ENCODE measurements around the gene FBXL2.

FBXL2 gene

DNA sequence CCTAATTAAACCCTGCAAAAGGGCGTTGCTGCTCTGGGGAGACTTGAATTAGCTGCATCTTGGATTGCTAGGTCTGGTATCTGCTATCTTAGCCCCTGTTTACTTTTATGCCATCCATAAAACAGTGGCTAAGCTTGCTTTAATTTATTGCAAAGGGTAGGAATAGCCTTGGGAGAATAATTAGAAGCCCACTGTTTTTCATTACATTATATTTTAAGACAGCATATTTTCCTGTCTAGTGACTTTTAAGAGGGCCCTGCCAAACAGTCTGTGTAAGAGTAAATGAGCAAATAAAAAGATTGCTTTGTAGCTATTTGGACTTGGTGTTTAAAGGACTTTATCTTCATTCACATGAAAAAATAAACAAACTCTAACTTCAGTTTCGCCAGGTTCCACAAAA, 41.2 kb upstream of the FBXL2 start:
- no peak for ATAC-seq
- no peak for TF ChIP-seq ZNF565 (CRISPR knock-in tag; conservative IDR thresholded peaks at IDR 0.05; ENCODE audit: low read depth)
- no peak for TF ChIP-seq RARB (CRISPR knock-in tag; IDR thresholded peaks at IDR 0.05)
- no peak for TF ChIP-seq ZFP3 (CRISPR knock-in tag; IDR thresholded peaks at IDR 0.05)
- no peak for TF ChIP-seq SNAI2 (CRISPR knock-in tag; IDR thresholded peaks at IDR 0.05)
- no peak for TF ChIP-seq CSRNP3 (CRISPR knock-in tag; IDR thresholded peaks at IDR 0.05)
- no peak for TF ChIP-seq ISL1 (CRISPR knock-in tag; IDR thresholded peaks at IDR 0.05)
- TF ChIP-seq TSHZ2 (CRISPR knock-in tag; IDR thresholded peaks at IDR 0.05), result no peak
- TF ChIP-seq ZNF8 (CRISPR knock-in tag; IDR thresholded peaks at IDR 0.05), result no peak
- no peak for TF ChIP-seq PPARA (CRISPR knock-in tag; IDR thresholded peaks at IDR 0.05; ENCODE audit: borderline replicate concordance)

DNA sequence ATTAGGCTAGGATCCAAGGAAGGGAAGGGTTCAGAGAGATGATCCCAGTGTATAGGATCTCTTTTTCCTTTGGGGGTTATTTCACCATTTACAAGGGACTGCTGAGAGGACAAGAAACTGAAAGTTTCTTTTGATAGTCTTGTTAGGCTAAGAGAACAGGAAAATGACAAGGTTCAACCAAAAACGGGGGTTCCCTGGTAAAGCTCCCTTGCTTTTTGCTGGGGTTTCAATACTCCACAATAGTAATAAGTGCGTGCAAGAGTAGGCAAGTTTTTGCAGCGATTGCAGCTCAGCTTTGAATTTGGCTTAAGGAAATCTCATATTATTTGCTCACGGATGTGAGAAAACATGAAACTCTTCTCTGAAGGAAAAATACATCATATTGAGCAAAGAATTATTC, 39.8 kb upstream of the FBXL2 start:
- TF ChIP-seq TOX (CRISPR knock-in tag; IDR thresholded peaks at IDR 0.05; ENCODE audit: borderline replicate concordance) (no peak), ZNF565 (CRISPR knock-in tag; conservative IDR thresholded peaks at IDR 0.05; ENCODE audit: low read depth) (no peak)
- no peak for ATAC-seq

- TF ChIP-seq CSDC2 (CRISPR knock-in tag; IDR thresholded peaks at IDR 0.05) (no peak), SNAI2 (CRISPR knock-in tag; IDR thresholded peaks at IDR 0.05) (no peak), ZC3H10 (CRISPR knock-in tag; IDR thresholded peaks at IDR 0.05) (no peak), RARB (CRISPR knock-in tag; IDR thresholded peaks at IDR 0.05) (no peak), BACH2 (CRISPR knock-in tag; IDR thresholded peaks at IDR 0.05; ENCODE audit: borderline replicate concordance) (no peak), ESRRG (CRISPR knock-in tag; IDR thresholded peaks at IDR 0.05) (no peak), CSRNP3 (CRISPR knock-in tag; IDR thresholded peaks at IDR 0.05) (no peak), ZNF70 (CRISPR knock-in tag; IDR thresholded peaks at IDR 0.05) (no peak), OSR1 (CRISPR knock-in tag; IDR thresholded peaks at IDR 0.05) (no peak), ISL1 (CRISPR knock-in tag; IDR thresholded peaks at IDR 0.05) (no peak), ZFP30 (CRISPR knock-in tag; IDR thresholded peaks at IDR 0.05) (no peak)
Observed at GRCh38 chr3:33238923-33239322, 38.3 kb upstream of the FBXL2 start.

GRCh38 chr3:33240261-33240660, 37.0 kb upstream of the FBXL2 start:
- ATAC-seq, result no peak
- TF ChIP-seq ZC3H10 (CRISPR knock-in tag; IDR thresholded peaks at IDR 0.05) (no peak), CSRNP3 (CRISPR knock-in tag; IDR thresholded peaks at IDR 0.05) (no peak), PATZ1 (CRISPR knock-in tag; IDR thresholded peaks at IDR 0.05; ENCODE audit: borderline replicate concordance) (no peak), ESRRG (CRISPR knock-in tag; IDR thresholded peaks at IDR 0.05) (no peak), TCF4 (CRISPR knock-in tag; IDR thresholded peaks at IDR 0.05; ENCODE audit: borderline replicate concordance) (no peak), ZNF70 (CRISPR knock-in tag; IDR thresholded peaks at IDR 0.05) (no peak), ZFP30 (CRISPR knock-in tag; IDR thresholded peaks at IDR 0.05) (no peak)

More at GRCh38 chr3:33238923-33239322, 38.3 kb upstream of the FBXL2 start:
- no peak for ATAC-seq
